NCI-H2029 treated with DMSO at 0.1 percent for 48 hours (cell line): Measurements from ENCODE around the gene METTL14.
"Not testable (repeated sequence)": the region's sequence is repeated elsewhere in the genome, so short reads cannot be mapped to it uniquely, and the experiment has no call there.

Experiments used
- DNase-seq: peaks from one replicate; lab custom pipeline; 2025; lab: John Stamatoyannopoulos, UW

METTL14 gene

DNA sequence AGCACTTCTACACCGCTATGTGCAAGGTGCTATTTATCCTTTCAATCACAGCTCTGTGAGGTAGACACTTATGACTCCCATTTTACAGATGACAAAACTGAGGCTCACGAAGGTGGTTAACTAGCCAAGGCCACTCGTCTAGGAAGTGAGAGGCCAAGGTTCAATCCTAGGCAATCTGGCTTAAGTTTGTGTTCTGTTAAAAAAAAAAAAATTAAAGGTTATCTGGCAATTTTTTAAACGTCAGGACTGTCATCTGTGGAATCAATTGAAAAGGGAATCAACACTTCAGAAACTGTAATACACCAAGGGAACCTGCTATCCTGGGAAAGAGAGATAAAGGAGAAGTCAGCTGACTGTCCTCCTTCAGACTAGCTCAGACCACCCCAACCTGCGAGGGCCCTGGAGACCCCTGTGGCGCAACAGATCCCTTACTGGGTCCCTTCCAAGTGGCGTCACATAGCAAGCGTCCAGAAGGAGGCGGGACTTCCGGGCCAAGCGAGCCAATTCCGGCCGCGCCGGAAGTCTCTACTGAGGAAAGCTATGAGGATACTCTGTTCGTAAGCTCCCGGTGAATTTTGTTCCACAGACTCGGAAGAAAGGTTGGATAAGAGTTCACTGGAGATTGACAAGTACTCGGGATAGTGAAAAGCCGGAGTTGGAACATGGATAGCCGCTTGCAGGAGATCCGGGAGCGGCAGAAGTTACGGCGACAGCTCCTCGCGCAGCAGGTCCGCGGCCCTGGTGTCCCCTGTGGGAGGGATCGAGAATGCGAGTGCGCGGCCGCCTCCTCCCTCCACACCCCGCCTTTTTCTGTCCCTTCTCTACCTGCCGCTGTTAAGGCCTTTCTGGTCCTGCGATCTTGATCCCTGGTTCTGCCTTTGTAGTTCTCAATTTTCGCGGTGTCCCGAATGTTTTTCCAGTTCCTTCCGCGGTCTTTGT, at the start of gene METTL14:
Gene METTL14, plus strand, starts transcription at position 520 of the 939 bp plus-strand sequence. Its CDS starts 143 bp downstream, at position 663.
- peak; percentile 73 for DNase-seq

DNA sequence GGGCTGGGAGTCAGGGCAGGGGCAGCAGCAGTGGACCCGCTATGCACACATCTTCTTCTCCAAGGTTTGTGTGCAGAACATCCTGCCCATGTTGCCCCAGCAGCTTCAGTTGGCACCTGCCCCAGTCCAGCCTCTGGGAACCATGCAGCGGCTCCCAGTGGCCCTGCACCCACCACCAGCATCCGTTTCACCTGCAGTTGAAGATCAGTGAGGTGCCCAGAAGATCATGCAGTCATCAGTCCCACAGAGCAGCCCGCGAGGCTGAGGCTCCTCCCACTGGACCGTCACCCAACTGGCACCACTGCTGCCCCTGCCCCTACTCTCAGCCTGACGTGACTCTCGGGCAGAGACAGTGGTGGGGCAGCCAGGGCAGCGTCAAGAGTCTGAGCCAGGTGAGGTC, 49.1 kb upstream of the METTL14 start:
- DNase-seq = not testable (repeated sequence)

DNA sequence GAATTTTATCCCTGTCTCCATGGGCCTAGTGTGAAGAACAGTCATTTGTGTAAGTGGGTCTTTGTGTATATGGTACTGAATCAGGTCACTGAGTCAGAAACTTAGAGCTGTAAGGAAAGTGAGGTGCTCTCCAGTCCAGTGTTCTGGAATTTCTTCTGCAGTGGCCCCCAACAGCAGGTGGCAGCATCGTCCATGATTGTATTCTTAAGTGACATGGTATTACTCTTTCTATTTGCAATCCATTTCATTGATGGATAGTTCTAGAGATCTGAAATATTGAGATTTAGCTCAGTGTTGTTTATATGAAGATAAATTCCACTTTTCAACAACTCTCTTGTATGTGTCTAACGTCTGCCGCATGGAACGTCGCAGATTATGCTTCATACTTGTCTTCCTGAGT, 20.5 kb upstream of the METTL14 start:
- DNase-seq = not testable (repeated sequence)

DNA sequence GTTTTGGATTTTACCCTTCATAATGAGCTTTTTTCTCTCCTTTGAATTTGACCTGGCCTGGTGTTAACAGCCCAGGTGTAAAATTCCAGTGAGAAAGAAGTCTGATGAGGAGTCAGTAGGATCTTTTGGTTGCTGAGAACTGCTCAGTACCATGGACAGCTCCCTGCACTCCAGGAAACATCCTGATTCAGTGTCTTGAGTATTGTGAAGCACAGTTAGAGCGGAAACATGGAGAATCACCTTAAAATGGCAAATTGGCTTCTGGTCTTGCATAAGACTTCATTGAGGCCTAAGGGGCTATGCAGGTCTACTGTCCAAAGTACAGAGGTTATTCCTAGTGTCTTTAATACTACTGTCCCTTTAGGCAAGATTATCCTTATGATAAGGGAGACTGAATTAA, 16.0 kb upstream of the METTL14 start:
- DNase-seq = not testable (repeated sequence)

DNA sequence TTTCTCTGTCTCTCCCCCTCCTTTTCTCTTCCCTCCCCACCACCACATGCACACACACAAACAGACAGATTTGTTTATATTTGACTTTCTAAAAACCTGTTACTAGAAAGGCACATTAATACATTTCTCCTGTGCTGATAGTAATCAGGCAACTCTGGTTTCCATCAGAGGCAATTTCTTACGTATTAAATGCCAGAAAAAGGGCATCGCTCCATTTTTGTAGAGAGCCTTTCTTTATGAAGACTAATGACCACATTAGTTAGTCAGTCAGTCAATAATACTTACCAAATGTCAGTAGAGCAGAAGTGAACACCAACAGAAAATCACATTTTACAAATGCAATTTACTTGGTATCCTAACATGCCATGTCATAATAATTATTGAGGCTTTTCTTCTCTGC, 14.2 kb upstream of the METTL14 start:
- not testable (repeated sequence) for DNase-seq

DNA sequence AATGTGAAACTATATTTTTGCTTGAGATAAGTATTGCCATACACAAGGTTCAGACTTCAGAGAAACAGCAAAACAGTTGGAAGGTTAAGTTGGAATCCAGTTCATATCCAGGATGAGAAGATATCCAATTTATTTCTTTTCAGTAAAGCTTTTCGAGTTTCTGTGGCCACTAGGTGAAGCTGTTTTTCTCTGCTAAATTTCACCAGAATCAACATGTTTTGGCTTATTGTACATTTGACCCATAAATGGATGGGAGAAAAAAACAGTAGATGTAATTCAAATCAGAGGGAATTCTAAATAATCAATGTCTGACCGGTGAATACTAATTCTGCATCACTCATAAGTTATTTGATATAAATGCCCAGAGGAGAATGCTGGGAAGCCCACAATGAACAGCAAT, 9.1 kb upstream of the METTL14 start:
- DNase-seq = no peak

DNA sequence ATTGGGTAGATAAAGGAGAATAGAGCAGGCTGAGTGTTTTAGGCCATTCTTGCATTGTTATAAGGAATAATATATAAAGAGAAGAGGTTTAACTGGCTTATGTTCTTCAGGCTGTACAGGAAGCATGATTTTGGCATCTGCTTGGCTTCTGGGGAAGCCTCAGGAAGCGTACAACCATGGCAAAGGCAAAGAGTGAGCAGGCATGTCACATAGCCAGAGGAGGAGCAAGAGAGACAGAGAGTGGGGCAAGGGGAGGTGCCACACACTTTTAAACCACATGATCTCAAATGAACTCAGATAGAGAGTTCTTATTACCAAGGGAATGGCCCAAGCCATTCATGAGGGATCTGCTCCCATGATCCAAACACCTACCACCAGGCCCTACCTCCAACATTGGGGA, 4.4 kb upstream of the METTL14 start:
- DNase-seq = no peak

DNA sequence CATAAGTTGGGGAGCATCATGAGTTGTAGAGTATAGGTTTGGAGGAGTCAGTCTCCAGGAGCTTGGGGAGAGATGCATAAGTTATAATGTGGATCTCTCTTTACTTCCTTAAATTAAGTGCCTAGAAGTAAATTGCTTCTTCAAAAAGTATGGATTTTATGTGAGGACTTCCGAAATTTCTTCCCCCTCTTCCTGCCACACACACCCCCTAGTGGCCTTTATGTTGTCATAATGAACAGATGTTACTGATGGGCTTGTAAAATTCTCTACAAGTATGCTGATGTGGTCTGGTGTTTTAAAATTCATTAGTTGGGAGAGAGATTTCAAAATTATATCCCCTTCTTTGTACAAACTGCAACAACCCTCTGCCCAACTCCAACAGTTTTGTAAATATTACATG, 2.3 kb upstream of the METTL14 start:
- no peak for DNase-seq

DNA sequence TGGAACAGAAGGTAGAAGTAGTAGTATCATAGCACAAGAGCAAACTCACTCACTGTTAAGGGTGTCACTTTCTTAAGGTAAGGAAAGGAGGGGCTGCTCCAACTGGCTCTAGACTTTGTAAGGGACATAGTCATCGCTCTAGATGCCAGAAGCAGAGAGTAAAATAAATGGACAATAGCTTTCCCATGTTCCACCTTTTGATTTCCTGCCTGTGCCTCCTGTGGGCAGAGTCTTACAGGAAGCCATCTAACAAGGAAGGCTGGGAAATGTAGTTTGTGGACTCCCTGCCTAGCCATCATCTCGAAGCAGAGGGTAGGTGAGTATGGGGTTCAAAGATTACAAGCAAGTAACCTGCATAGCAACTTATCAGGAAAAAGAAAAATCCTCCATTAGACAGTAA, 1.7 kb upstream of the METTL14 start:
- DNase-seq = no peak

DNA sequence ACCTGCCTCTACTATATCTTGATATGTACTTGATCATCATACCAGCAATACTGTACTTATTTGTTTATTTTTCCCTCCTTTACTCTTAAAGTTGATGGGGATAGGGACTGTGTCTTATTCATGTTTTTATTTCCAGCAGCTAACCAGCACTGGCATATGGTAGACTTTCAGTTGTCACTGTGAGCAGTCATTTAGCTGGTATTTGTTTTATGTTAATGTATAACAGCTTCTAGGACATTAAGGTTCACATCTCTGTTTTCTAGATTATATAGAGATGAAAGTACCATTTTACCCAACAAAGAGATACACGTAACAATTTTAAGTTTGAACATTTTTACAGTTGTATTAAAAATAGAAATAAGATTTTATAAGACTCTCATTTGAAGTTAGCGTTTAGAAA, 17.9 kb downstream of the METTL14 start:
- DNase-seq = no peak

DNA sequence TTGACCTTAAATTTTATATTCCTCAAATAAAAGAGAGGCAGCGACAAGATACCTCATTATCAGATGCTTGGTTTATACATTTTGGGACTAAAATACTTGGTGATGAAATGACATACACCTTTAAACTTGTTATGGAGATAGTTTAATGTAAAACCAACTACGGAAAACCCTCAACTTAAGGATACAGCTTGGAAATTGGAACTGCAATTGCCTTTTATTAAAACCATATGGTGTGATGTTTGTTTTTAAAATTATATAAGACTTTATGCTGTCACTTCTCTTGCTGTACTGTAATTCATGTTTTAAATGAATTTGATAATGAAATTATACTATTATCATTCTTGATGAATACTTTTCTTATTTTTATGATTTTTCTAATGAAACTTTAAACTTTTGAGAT, 25.9 kb downstream of the METTL14 start:
- DNase-seq = no peak

DNA sequence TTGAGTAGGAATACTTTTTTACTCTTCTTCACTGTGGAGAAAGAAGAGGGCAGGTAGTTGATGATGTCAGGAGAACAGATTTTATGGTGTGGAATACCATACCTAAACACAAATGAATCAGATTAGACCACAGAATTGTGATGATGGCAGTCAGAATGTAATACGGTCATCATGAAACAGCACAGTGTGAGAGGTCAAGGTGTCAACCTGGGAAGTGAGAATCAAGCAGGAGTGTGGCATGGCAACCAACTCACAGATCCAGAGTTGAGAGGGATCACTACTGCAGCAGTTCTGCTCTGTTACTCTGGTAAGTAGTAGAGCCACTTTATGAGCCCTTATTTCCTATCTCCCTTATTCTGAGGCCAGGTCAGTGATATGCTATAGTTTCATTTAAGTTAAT, 27.7 kb downstream of the METTL14 start:
- DNase-seq = no peak

DNA sequence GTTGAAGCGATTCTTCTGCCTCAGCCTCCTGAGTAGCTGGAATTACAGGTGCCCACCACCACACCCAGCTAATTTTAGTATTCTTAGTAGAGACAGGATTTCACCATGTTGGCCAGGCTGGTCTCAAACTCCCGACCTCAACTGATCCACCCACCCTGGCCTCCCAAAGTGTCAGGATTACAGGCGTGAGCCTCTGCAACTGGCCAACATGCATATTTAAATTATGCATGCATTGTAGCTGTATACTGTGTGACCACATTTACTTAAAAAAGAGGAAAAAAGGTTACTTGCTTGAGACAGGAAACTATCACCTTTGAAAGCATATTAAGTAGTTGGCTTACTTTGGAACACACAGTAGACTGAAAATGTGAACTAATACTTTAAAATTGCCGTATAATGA, 29.5 kb downstream of the METTL14 start:
- no peak for DNase-seq

DNA sequence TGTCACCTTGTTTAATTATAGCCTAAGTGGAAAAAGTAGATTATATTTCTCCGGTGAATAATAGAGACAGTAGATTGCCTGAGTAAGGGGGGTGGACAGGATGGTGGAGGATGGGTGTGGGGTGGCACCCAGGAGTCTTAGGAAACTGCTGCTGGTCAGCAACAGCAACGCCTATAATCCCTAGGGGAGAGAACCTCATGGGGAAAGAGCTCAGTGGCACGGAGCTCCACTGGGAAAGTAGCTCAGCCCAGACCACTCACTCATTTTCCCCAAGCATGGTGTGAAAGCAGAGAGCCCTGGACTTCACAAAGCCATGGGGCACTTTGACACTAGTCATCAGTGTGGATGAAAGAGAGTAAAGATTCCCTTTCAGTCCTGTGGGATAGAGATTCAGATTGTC, 31.1 kb downstream of the METTL14 start:
- DNase-seq = no peak

DNA sequence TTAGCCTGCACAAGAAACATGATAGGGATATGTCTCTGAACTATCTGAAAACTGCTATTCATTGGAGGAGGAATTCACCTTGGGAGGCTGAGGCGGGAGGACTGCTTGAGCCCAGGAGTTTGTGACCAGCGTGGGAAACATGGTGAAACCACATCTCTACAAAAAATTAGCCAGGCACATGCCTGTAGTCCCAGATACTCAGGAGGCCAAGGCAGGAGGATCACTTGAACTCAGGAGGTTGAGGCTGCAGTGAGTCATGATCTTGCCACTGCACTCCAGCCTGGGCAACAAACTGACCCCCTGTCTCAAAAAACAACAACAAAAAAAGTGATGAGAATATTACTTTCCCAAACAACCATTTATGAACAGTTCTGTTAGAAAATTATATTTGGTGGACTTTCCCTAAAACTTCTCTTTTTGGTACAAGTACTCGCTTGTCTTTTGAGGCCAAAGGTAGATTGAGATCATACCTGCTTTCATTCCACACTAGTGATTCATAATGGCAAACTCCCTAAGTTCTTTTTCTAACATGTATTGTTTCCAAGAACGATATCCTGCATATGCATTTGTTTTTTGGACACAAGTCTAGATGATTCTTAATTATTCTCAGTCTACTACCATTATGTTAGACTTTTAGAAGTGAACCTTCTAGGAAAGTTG, 33.4 kb downstream of the METTL14 start:
- no peak for DNase-seq

DNA sequence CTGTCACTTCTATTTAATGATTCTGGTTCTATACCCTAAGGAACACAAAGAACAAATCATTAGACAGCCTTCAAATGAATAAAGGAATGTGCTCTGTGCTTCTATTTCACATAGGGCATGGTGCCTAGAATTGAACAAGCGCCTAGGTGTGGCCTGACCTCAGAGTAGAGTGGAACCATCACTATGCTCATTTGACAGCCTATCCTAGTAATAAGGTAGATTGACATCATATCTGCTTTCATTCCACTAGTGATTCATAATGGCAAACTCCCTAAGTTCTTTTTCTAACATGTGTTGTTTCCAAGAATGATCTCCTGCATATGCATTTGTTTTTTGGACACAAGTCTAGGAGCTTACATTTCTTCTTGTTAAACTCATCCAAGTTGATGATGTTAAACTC, 36.6 kb downstream of the METTL14 start:
- no peak for DNase-seq

DNA sequence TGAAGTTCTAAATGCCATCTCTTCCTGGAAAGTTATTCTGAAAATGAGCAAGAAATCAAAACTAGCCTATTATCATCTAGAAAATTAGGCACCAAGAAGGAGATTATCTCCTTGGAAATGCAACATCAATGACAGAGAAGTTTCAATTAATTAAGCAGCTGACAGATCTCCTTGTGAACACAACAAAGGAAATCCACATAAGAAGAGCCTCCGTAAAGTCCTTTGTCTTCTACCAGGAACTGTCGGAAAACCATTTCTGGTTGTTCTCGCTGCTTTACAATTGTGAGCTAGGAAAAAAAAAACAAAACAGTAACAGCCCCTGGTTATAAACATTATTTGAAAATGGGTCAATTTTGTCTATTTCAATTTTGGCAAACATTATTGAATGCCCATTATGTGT, 38.2 kb downstream of the METTL14 start:
- no peak for DNase-seq

DNA sequence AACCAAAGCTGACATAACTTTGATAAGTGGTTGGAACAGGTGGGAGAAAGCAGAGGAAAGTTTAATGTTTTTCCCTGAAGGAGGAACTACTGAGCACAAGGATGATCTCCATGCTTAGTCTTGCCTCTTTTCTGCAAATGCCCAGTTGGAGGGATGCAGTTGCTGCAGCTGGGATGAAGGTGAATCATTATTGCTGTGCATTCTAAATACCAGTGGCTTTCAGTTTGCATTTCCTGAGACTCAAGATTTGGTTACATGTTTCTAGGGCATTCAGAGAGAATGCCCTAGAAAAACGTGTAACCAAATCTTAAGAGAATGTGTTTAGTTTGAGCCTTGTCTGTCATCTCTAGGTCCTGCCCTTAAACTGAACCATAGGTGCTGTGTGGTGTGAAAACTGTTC, 42.2 kb downstream of the METTL14 start:
- no peak for DNase-seq

DNA sequence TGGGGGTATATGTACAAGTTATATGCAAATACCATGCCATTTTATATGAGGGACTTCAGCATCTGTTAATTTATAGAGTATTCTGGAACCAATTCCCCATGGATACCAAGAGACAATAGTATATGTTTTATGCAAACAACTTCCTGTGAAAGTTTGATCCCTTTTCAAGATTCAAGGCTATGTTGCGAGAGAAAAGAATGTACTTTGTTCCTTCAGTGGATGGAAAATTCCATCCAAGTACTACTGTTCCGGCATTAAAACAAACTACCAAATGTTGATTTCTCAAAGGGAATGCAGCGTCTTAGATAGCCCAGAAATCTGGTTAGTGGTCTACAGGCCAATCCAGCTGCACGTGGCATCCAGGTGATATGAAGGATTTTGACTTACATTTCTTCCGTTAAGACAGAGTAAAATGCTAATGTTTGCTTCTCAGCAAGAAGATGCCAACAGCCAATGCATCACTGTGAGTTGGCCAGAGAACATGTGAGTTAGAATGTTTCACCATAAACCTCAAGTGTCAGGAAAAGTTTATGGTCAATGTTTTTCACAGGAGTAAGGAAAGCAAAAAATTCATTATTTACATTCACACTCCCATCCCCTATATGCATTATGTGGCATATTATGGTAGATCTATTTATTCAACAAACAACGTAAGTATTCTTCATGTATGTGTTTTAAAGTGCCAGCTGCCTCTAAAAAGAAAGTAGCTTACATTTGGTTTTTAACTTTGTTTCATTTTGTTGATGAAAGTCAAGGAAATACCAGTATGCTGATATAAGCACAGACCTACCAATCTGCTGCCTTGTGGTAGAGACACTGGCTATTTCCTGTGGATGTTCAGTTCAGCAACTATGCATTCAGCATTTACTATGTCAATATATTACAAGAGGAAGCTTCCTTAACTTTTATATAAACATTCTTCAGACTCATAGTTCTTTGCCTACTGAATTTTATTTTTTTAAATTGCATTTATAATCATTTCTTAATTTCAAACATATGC, 44.4 kb downstream of the METTL14 start:
- no peak for DNase-seq

DNA sequence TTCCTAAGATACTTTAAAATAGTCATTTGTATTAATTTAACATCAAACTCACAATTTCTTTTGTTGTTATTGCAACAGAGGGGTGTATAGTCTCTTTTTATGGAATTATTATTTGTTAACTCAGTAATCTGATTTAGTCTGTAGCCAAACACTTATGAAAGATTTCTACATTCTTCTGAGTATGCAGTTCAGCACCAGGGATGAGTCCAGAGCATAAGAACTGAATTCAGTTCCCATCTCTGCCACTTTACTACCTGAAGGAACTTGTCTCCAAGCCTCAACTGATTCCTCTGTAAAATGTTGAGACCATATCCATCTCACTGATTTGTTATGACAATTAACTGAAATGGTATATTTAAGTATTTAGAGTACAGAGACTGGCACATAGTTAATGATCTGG, 45.5 kb downstream of the METTL14 start:
- DNase-seq = no peak

DNA sequence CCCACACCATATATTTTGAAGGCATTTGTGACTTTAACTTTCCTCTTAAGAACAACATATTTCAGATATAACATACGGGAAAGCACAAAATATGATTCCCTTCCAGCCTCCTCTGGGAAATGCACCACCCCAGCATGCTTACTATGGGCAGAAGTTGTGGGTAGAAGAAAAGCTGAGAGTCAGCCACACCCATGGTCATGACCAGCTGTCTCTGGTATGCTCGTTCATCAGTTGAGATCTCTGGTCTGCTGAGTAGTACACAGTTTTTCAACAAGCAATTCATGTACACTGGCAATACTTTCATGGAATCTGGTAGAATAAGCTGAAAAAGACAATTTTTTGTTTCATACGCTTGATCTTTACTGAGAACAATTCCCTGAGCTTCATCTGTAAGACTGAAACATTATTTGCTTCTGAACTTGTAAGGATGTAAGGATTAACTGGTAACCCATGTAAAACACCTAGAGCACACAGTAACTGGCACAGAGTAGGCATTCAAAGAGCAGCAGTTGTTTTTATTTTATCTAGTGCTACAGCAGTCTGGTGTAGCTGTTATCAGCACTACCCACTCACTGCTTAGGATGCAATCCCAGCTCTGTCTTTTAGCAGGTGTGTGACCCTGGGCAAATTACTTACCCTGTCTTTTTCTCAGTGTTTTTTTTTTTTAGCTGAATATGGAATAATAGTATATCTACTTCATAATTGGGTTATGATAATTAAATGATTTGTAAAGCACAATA, 47.6 kb downstream of the METTL14 start:
- no peak for DNase-seq
